Esophagus squamous epithelium (tissue), 4 donors: ENCODE results near the gene GBE1.

Experiments used
- POLR2A ChIP-seq, 4 donors: fragments of 450-650 bp; IDR thresholded peaks; one replicate each; pipeline ENCODE4 v1.6.1; 2017; ENCODE audit warnings: antibody characterized with exemption in 4 of 4, mild to moderate bottlenecking in 4 of 4, moderate library complexity in 3 of 4
- TF ChIP-seq, protein P1 (sequence below), 6 experiments: fragments of 450-650 bp in 4 of 6; fragments of 200-600 bp in 2 of 6; sonication (generic) in 2 of 6; IDR thresholded peaks; one replicate each; pipeline ENCODE4 v1.5.1; 2016 to 2019; ENCODE audit warnings: antibody characterized with exemption in 6 of 6, mild to moderate bottlenecking in 4 of 6, moderate library complexity in 4 of 6

DNA sequence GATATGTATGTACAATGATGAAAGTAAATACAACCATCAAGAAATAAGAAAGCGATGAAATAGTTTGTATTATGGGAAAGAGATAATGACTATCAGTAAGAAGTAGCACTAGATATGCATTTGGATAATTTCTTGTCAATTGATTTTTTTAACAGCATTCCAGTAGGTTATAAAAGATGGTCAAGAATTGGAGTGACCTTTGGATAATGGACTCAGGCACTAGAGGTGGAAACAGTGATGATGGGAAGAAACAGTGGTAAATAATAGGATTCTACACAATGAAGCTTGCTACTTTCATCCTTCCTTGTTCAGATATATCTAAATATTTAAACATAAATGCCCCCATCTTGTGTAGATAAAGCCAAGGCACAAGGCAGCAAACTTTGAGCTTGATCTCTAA, 101.4 kb downstream of the GBE1 start:
- TF ChIP-seq, protein P1, sequence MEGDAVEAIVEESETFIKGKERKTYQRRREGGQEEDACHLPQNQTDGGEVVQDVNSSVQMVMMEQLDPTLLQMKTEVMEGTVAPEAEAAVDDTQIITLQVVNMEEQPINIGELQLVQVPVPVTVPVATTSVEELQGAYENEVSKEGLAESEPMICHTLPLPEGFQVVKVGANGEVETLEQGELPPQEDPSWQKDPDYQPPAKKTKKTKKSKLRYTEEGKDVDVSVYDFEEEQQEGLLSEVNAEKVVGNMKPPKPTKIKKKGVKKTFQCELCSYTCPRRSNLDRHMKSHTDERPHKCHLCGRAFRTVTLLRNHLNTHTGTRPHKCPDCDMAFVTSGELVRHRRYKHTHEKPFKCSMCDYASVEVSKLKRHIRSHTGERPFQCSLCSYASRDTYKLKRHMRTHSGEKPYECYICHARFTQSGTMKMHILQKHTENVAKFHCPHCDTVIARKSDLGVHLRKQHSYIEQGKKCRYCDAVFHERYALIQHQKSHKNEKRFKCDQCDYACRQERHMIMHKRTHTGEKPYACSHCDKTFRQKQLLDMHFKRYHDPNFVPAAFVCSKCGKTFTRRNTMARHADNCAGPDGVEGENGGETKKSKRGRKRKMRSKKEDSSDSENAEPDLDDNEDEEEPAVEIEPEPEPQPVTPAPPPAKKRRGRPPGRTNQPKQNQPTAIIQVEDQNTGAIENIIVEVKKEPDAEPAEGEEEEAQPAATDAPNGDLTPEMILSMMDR (IDR thresholded peaks at IDR 0.05) = no peak
- no peak for TF ChIP-seq POLR2A (IDR thresholded peaks at IDR 0.05)
